Islet of Langerhans (tissue), 1 donor: Measurements from ENCODE around the gene PDE6H.

Source experiments
- FAIRE-seq: peaks from one replicate; lab custom pipeline; 2011; peaks lifted over from hg19 to GRCh38; lab: Jason Lieb, UNC

The PDE6H gene

GRCh38 chr12:15004421-15004820, 31.6 kb downstream of the PDE6H start:
- no peak for FAIRE-seq

GRCh38 chr12:15005064-15005463, 32.2 kb downstream of the PDE6H start:
- no peak for FAIRE-seq

- FAIRE-seq, result no peak
Measured at GRCh38 chr12:15007551-15007950, 34.7 kb downstream of the PDE6H start.

- no peak for FAIRE-seq
Measured at GRCh38 chr12:15011162-15011561, 38.3 kb downstream of the PDE6H start.

GRCh38 chr12:15013634-15014179, 40.9 kb downstream of the PDE6H start:
- no peak for FAIRE-seq

GRCh38 chr12:15014708-15015107, 41.9 kb downstream of the PDE6H start:
- no peak for FAIRE-seq

GRCh38 chr12:15015121-15015520, 42.3 kb downstream of the PDE6H start:
- FAIRE-seq, result no peak

GRCh38 chr12:15020156-15020555, 47.3 kb downstream of the PDE6H start:
- no peak for FAIRE-seq
